ENCODE data around the gene DYNLT2B. TPM values are rescaled to one million over a fixed set of nuclear protein-coding genes. Genes with fewer than 3 reads are reported as not detected.
A peak's percentile ranks its signal among the peaks of the same experiment; 100 is the strongest.

The DYNLT2B gene
- total RNA-seq, 1 donor from 2014 or later: 29.9 TPM

DNA sequence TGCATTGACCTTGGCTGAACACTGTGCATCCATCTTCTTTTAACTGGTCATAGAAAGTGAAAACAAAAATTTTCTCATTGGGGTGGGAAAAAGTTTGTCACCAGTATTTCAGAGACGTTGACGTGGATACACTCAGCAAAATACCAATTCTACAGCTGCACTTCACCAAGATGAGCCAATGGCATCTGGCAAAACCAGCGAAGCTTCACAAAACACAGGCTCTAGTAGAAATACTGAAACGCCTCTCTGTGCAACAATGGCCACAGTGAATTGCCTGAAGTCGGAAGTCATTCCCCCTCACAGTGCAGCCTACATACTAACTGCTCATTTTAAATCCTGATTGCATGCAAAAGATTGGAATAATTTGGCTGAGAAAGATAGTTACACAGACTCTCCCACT, 47.5 kb downstream of the DYNLT2B start:
- Histone ChIP-seq H3K79me2 (ENCODE audit: low read depth) (peaks cover 17% of the 10 kb centered on the region), H3K4me1 (peaks cover 12% of the 10 kb centered on the region), H3K9ac (no peak overlapping the region), H4K20me1 (ENCODE audit: low read depth) (no peaks in the 10 kb centered on the region), H3K4me2 (no peak overlapping the region), H3K27me3 (no peaks in the 10 kb centered on the region), H3K27ac (no peak overlapping the region), H3K36me3 (no peaks in the 10 kb centered on the region), H3F3A (ENCODE audit: low read depth) (peaks cover 11% of the 10 kb centered on the region), H3K9me3 (ENCODE audit: low read depth) (no peaks in the 10 kb centered on the region), H2AFZ (replicated peaks) (no peak overlapping the region), H3K4me3 (no peak overlapping the region)
- H3K4me1 Mint-ChIP-seq: peaks cover 2% of the 10 kb centered on the region
- H3K27me3 Mint-ChIP-seq (ENCODE audit: insufficient read depth, low read depth): no peaks in the 10 kb centered on the region
- no peak overlapping the region for H3K4me3 Mint-ChIP-seq
- H3K9me3 Mint-ChIP-seq: no peaks in the 10 kb centered on the region
- no peak for DNase-seq (ENCODE audit: low spot score)
- peaks cover 20% of the 10 kb centered on the region for H3K36me3 Mint-ChIP-seq
- no peak for TF ChIP-seq EZH2 (IDR thresholded peaks at IDR 0.05)
- TF ChIP-seq, protein P1, sequence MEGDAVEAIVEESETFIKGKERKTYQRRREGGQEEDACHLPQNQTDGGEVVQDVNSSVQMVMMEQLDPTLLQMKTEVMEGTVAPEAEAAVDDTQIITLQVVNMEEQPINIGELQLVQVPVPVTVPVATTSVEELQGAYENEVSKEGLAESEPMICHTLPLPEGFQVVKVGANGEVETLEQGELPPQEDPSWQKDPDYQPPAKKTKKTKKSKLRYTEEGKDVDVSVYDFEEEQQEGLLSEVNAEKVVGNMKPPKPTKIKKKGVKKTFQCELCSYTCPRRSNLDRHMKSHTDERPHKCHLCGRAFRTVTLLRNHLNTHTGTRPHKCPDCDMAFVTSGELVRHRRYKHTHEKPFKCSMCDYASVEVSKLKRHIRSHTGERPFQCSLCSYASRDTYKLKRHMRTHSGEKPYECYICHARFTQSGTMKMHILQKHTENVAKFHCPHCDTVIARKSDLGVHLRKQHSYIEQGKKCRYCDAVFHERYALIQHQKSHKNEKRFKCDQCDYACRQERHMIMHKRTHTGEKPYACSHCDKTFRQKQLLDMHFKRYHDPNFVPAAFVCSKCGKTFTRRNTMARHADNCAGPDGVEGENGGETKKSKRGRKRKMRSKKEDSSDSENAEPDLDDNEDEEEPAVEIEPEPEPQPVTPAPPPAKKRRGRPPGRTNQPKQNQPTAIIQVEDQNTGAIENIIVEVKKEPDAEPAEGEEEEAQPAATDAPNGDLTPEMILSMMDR (IDR thresholded peaks at IDR 0.05): no peak
- no peak for TF ChIP-seq EZH2phosphoT487 (IDR thresholded peaks at IDR 0.05)
- H3K27ac Mint-ChIP-seq: no peak overlapping the region

DNA sequence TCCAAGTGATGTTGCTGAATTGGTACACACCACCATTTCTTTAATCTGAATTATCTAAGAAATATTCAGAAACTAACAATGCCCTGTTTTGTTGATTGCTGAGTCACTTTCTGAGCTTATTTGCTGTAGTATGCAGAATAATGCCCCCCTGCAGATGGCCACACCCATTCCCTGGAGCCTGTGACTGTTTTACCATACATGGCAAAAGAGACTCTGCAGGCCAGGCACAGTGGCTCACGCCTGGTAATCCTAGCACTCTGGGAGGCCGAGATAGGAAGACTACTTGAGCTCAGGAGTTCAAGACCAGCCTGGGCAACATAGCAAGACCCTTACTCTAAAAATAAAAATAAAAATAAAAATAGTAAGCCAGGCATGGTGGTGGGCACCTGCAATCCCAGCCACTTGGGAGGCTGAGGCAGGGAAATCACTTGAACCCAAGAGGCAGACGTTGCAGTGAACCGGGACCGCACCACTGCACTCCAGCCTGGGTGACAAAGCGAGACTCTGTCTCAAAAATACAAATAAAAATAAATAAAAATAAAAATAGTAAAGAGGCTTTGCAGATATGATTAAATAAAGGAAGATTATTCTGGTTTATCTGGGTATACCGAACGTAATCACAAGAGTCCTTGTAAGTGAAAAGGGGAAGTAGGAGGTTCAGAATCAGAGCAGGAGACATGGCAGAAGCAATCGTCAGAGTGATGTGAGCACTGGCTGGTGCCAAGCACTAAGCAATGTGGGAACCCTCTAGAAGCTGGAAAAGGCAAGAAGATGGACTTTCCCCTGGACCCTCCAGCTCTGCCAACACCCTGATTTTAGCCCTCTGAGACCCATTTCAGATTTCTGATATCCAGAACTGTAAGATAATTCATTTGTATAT, 49.5 kb downstream of the DYNLT2B start:
- peaks cover 5% of the 10 kb centered on the region for H3K4me1 Mint-ChIP-seq
- H3K9ac ChIP-seq: no peak overlapping the region
- peak overlapping the region; percentile 46 for H3K27ac ChIP-seq
- H3K4me3 ChIP-seq: no peak overlapping the region
- no peak overlapping the region for H3K4me3 Mint-ChIP-seq
- H3K9me3 Mint-ChIP-seq: no peaks in the 10 kb centered on the region
- no peaks in the 10 kb centered on the region for H3K27me3 ChIP-seq
- TF ChIP-seq, protein P1 (IDR thresholded peaks at IDR 0.05): no peak
- H3K79me2 ChIP-seq (ENCODE audit: low read depth): peaks cover 10% of the 10 kb centered on the region
- H3K9me3 ChIP-seq (ENCODE audit: low read depth): no peaks in the 10 kb centered on the region
- no peak overlapping the region for H2AFZ ChIP-seq (replicated peaks)
- H4K20me1 ChIP-seq (ENCODE audit: low read depth): no peaks in the 10 kb centered on the region
- no peaks in the 10 kb centered on the region for H3K36me3 ChIP-seq
- no peak overlapping the region for H3K4me2 ChIP-seq
- H3F3A ChIP-seq (ENCODE audit: low read depth): peaks cover 12% of the 10 kb centered on the region
- DNase-seq (ENCODE audit: low spot score): no peak
- H3K4me1 ChIP-seq: peaks cover 5% of the 10 kb centered on the region
- H3K27me3 Mint-ChIP-seq (ENCODE audit: insufficient read depth, low read depth): no peaks in the 10 kb centered on the region
- peaks cover 24% of the 10 kb centered on the region for H3K36me3 Mint-ChIP-seq
- H3K27ac Mint-ChIP-seq: peak overlapping the region; percentile 65

DNA sequence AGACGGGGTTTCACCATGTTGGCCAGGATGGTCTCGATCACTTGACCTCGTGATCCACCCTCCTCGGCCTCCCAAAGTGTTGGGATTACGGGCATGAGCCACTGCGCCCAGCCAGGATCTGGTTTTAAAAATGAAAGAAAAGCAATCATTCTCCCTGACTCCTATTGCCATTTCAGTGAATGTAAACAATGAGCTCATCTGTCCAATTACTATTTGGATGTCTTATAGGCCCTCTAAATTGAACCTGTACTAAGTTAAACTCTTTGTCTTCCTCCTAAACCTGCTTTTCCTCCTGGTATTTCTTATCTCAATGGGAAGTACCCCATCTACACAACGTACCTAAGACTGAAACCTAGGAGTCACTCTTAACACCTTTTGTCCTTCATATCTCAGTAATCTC, 54.2 kb downstream of the DYNLT2B start:
- H3K27me3 ChIP-seq: no peaks in the 10 kb centered on the region
- Mint-ChIP-seq H3K4me1 (peaks cover 10% of the 10 kb centered on the region), H3K27ac (peak overlapping the region; percentile 1), H3K36me3 (peaks cover 29% of the 10 kb centered on the region), H3K27me3 (ENCODE audit: insufficient read depth, low read depth) (no peaks in the 10 kb centered on the region), H3K9me3 (peaks cover 3% of the 10 kb centered on the region), H3K4me3 (no peak overlapping the region)
- H3K79me2 ChIP-seq (ENCODE audit: low read depth): no peaks in the 10 kb centered on the region
- H3K4me2 ChIP-seq: no peak overlapping the region
- H3K27ac ChIP-seq: no peak overlapping the region
- DNase-seq (ENCODE audit: low spot score): no peak
- no peak overlapping the region for H2AFZ ChIP-seq (replicated peaks)
- H3K36me3 ChIP-seq: no peaks in the 10 kb centered on the region
- H4K20me1 ChIP-seq (ENCODE audit: low read depth): no peaks in the 10 kb centered on the region
- no peak overlapping the region for H3K4me3 ChIP-seq
- TF ChIP-seq EZH2 (IDR thresholded peaks at IDR 0.05): no peak
- TF ChIP-seq EZH2phosphoT487 (IDR thresholded peaks at IDR 0.05): no peak
- TF ChIP-seq, protein P1 (IDR thresholded peaks at IDR 0.05): no peak
- no peak overlapping the region for H3K9ac ChIP-seq
- H3K9me3 ChIP-seq (ENCODE audit: low read depth): no peaks in the 10 kb centered on the region
- peaks cover 7% of the 10 kb centered on the region for H3K4me1 ChIP-seq
- H3F3A ChIP-seq (ENCODE audit: low read depth): peaks cover 8% of the 10 kb centered on the region

Data from neural progenitor cell (in vitro differentiated cells).